GM23248 (cell line): Measurements from ENCODE around the gene ZNF41.

Experiments used
- EZH2 ChIP-seq: fragments of 200-600 bp; sonication (generic); IDR thresholded peaks from 2 replicates; pipeline ENCODE4 v1.6.1; 2018; ENCODE audit warnings: antibody characterized with exemption, mild to moderate bottlenecking; ENCODE audit not compliant: insufficient read depth, poor library complexity, severe bottlenecking
- EZH2phosphoT487 ChIP-seq: fragments of 200-600 bp; sonication (generic); IDR thresholded peaks from 2 replicates; pipeline ENCODE4 v1.6.1; 2018; ENCODE audit warnings: antibody characterized with exemption, moderate library complexity, mild to moderate bottlenecking, low read depth; ENCODE audit not compliant: insufficient read depth

GRCh38 chrX:47456080-47456479, 26.9 kb downstream of the ZNF41 start:
- TF ChIP-seq EZH2 (no peak), EZH2phosphoT487 (no peak)
